Inflammatory macrophage treated with lipopolysaccharide for 4 hours (primary cell): ENCODE data around the gene PRKAG2.

Experiments used
- DNase-seq: peaks from one replicate; pipeline ENCODE4 v3.0.0-alpha.2; 2020

PRKAG2 gene

GRCh38 chr7:151663382-151664100, 213.4 kb downstream of the PRKAG2 start:
- peak; percentile 20 for DNase-seq

- no peak for DNase-seq
Measured at GRCh38 chr7:151662251-151662826, 214.6 kb downstream of the PRKAG2 start.

- DNase-seq, result no peak
Measured at GRCh38 chr7:151661587-151661986, 215.3 kb downstream of the PRKAG2 start.

- DNase-seq, result no peak
Measured at GRCh38 chr7:151660141-151660540, 216.8 kb downstream of the PRKAG2 start.

- no peak for DNase-seq
Measured at GRCh38 chr7:151659219-151659618, 217.7 kb downstream of the PRKAG2 start.

GRCh38 chr7:151658778-151659177, 218.1 kb downstream of the PRKAG2 start:
- no peak for DNase-seq

- no peak for DNase-seq
Measured at GRCh38 chr7:151657173-151657572, 219.7 kb downstream of the PRKAG2 start.

GRCh38 chr7:151655555-151655954, 221.4 kb downstream of the PRKAG2 start:
- DNase-seq, result no peak

GRCh38 chr7:151652111-151652510, 224.8 kb downstream of the PRKAG2 start:
- DNase-seq, result no peak

GRCh38 chr7:151650161-151650560, 226.8 kb downstream of the PRKAG2 start:
- DNase-seq, result no peak

GRCh38 chr7:151648429-151648828, 228.5 kb downstream of the PRKAG2 start:
- no peak for DNase-seq

GRCh38 chr7:151647874-151648273, 229.0 kb downstream of the PRKAG2 start:
- DNase-seq, result no peak

- DNase-seq, result no peak
Measured at GRCh38 chr7:151647006-151647405, 229.9 kb downstream of the PRKAG2 start.

- DNase-seq, result no peak
Measured at GRCh38 chr7:151645311-151645710, 231.6 kb downstream of the PRKAG2 start.

- DNase-seq, result no peak
Measured at GRCh38 chr7:151644554-151644953, 232.4 kb downstream of the PRKAG2 start.

- DNase-seq, result no peak
Measured at GRCh38 chr7:151642746-151643145, 234.2 kb downstream of the PRKAG2 start.

GRCh38 chr7:151641587-151641986, 235.3 kb downstream of the PRKAG2 start:
- DNase-seq, result no peak

GRCh38 chr7:151637781-151638261, 239.1 kb downstream of the PRKAG2 start:
- no peak for DNase-seq

GRCh38 chr7:151634643-151635042, 242.3 kb downstream of the PRKAG2 start:
- no peak for DNase-seq

- DNase-seq, result no peak
Measured at GRCh38 chr7:151633516-151633812, 243.5 kb downstream of the PRKAG2 start.

GRCh38 chr7:151632750-151633515, 244.0 kb downstream of the PRKAG2 start:
- DNase-seq, result peak; percentile 97

- DNase-seq, result peak; percentile 87
Measured at GRCh38 chr7:151631953-151632749, 244.8 kb downstream of the PRKAG2 start.

GRCh38 chr7:151631570-151631952, 245.4 kb downstream of the PRKAG2 start:
- DNase-seq, result peak; percentile 26
